Endothelial cell of umbilical vein (primary cell): ENCODE measurements around the gene ANKRD33B. TPM values are rescaled to one million over a fixed set of nuclear protein-coding genes. Genes with fewer than 3 reads are reported as not detected.

Experiments used
- BruUV-seq: library from RNA; stranded (reverse); fragments of 400-500 nt; replicated peaks from 2 replicates; lab custom pipeline; 2021; lab: Mats Ljungman, UMichigan
- CTCF ChIA-PET: fragments of 300-600, 350-600 bp; sonication (Branson Sonifier 250); formaldehyde crosslinking; loops from one replicate; lab custom pipeline; 2021; ENCODE audit warnings: antibody characterized with exemption, inconsistent platforms; lab: Charles Lee
- POLR2A ChIA-PET: fragments of 300-600, 350-600 bp; sonication (Branson Sonifier 250); formaldehyde crosslinking; loops from one replicate; lab custom pipeline; 2021; ENCODE audit warnings: antibody characterized with exemption, inconsistent platforms; lab: Charles Lee
- DNase-seq: peaks from one replicate; pipeline ENCODE4 v3.0.0-alpha.2; 2011; ENCODE audit warnings: low read depth, low spot score
- FAIRE-seq: peaks from 2 replicates; lab custom pipeline; 2011; peaks lifted over from hg19 to GRCh38; lab: Jason Lieb, UNC
- H2AFZ ChIP-seq: 2 replicates; pipeline ENCODE4 v1.6.0; 2012; ENCODE audit warnings: low read depth, low read length, control low read depth, inconsistent platforms
- H3K27ac ChIP-seq: 2 replicates; pipeline ENCODE4 v1.5.1; 2011; ENCODE audit warnings: low read depth, mild to moderate bottlenecking, control low read depth, low read length, moderate library complexity; ENCODE audit not compliant: insufficient read depth
- H3K27me3 ChIP-seq, 2 experiments: 2 replicates each; pipeline versions ENCODE4 v1.6.0 to v1.6.1; 2011; ENCODE audit warnings: low read length in 2 of 2, mixed read lengths in 1 of 2; ENCODE audit not compliant: control insufficient read depth in 2 of 2, insufficient read depth in 2 of 2
- H3K36me3 ChIP-seq, 2 experiments: 2 replicates in 1 of 2; 3 replicates in 1 of 2; pipeline ENCODE4 v1.5.1; 2011; ENCODE audit warnings: low read length in 2 of 2, mild to moderate bottlenecking in 1 of 2, moderate library complexity in 1 of 2; ENCODE audit not compliant: control insufficient read depth in 2 of 2, insufficient read depth in 2 of 2; ENCODE audit errors: extremely low read depth in 1 of 2
- H3K4me1 ChIP-seq: 3 replicates; pipeline ENCODE4 v1.5.1; 2011; ENCODE audit warnings: mild to moderate bottlenecking, low read length; ENCODE audit not compliant: control insufficient read depth, insufficient read depth; ENCODE audit errors: extremely low read depth
- H3K4me2 ChIP-seq: 2 replicates; pipeline ENCODE4 v1.6.1; 2011; ENCODE audit warnings: low read length, control low read depth, mixed read lengths; ENCODE audit not compliant: insufficient read depth
- H3K4me3 ChIP-seq, 3 experiments: fragments of 200-600 bp in 1 of 3; sonication (generic), shearing (Covaris generic) in 1 of 3; replicated peaks in 1 of 3; 2 replicates each; pipeline ENCODE4 v1.5.1; 2011 to 2016; ENCODE audit warnings: control low read depth in 3 of 3, low read length in 3 of 3, mild to moderate bottlenecking in 2 of 3, inconsistent platforms in 1 of 3, low read depth in 1 of 3, moderate library complexity in 1 of 3; ENCODE audit not compliant: insufficient read depth in 1 of 3
- H3K79me2 ChIP-seq: 2 replicates; pipeline ENCODE4 v1.6.0; 2012; ENCODE audit warnings: low read length, inconsistent platforms; ENCODE audit not compliant: control insufficient read depth, insufficient read depth
- H3K9ac ChIP-seq: replicated peaks from 2 replicates; pipeline ENCODE3; 2011; ENCODE audit warnings: low read length, control low read depth; ENCODE audit not compliant: insufficient read depth; ENCODE audit errors: extremely low read depth
- H3K9me1 ChIP-seq: replicated peaks from 3 replicates; pipeline ENCODE4 v1.6.0; 2011; ENCODE audit warnings: mild to moderate bottlenecking, low read length; ENCODE audit not compliant: control insufficient read depth, insufficient read depth; ENCODE audit errors: extremely low read depth
- H3K9me3 ChIP-seq: replicated peaks from 2 replicates; pipeline ENCODE4 v1.5.1; 2012; ENCODE audit warnings: low read length, inconsistent platforms; ENCODE audit not compliant: control insufficient read depth, insufficient read depth
- H4K20me1 ChIP-seq: replicated peaks from 2 replicates; pipeline ENCODE3; 2011; ENCODE audit warnings: mild to moderate bottlenecking, low read length; ENCODE audit not compliant: control insufficient read depth, insufficient read depth; ENCODE audit errors: extremely low read depth
- EZH2 ChIP-seq: IDR thresholded peaks from 2 replicates; pipeline ENCODE4 v1.6.1; 2012; ENCODE audit warnings: borderline replicate concordance, low read depth, mild to moderate bottlenecking, moderate library complexity, low read length, inconsistent platforms; ENCODE audit not compliant: severe bottlenecking
- FOS ChIP-seq: IDR thresholded peaks from 2 replicates; pipeline ENCODE4 v1.6.1; 2011; ENCODE audit warnings: mild to moderate bottlenecking, low read length, moderate library complexity, borderline replicate concordance; ENCODE audit not compliant: insufficient read depth
- GATA2 ChIP-seq: IDR thresholded peaks from 2 replicates; pipeline ENCODE4 v1.7.0; 2011; ENCODE audit warnings: low read depth, mild to moderate bottlenecking, moderate library complexity, mixed read lengths, low read length; ENCODE audit not compliant: insufficient read length, insufficient read depth
- JUN ChIP-seq: IDR thresholded peaks from 2 replicates; pipeline ENCODE4 v1.6.1; 2011; ENCODE audit warnings: borderline replicate concordance, low read depth; ENCODE audit not compliant: insufficient read length, insufficient read depth
- MYC ChIP-seq: IDR thresholded peaks from one replicate; pipeline ENCODE4 v1.6.1; 2011; ENCODE audit warnings: mild to moderate bottlenecking, low read depth, low read length
- POLR2A ChIP-seq: IDR thresholded peaks from 2 replicates; pipeline ENCODE4 v1.6.1; 2012; ENCODE audit warnings: low read depth, mild to moderate bottlenecking, control low read depth, low read length
- POLR2AphosphoS5 ChIP-seq: IDR thresholded peaks from 2 replicates; pipeline ENCODE4 v1.6.1; 2012; ENCODE audit warnings: low read depth, mild to moderate bottlenecking, control low read depth, low read length, moderate library complexity; ENCODE audit not compliant: insufficient read depth
- dilution Hi-C: fragments of 300-500 bp; cut with MboI; formaldehyde crosslinking; loops from one replicate; pipeline ENCODE4 v1.15.0; 2019; ENCODE audit warnings: low sequenced_read_pairs; ENCODE audit not compliant: extremely low pct_ligation_motif_present
- intact Hi-C: fragments of 100-400 bp; cut with micrococcal nuclease; formaldehyde crosslinking; loops from one replicate; pipeline ENCODE4 v1.10.0; 2022
- polyA plus RNA-seq, 4 experiments: library from polyadenylated mRNA; depleted of rRNA in 3 of 4; stranded (reverse) in 3 of 4; unstranded in 1 of 4; fragments of >200 nt; gene quantifications; 2 replicates each; pipeline versions ENCODE4 v1.2.1 to v1.2.3, GENCODE V29; 2011 to 2012; ENCODE audit warnings: missing spikeins in 1 of 4
- total RNA-seq: library from RNA; stranded (reverse); gene quantifications from 2 replicates; pipeline ENCODE4 v1.2.3, GENCODE V29; 2021
- TF ChIP-seq, protein P1 (sequence below), 2 donors: IDR thresholded peaks; 1 replicate in 1 of 2; 2 replicates in 1 of 2; pipeline ENCODE4 v1.5.1; 2011; ENCODE audit warnings: low read length in 2 of 2, mild to moderate bottlenecking in 2 of 2, moderate library complexity in 2 of 2, control low read depth in 1 of 2, inconsistent platforms in 1 of 2, low read depth in 1 of 2; ENCODE audit not compliant: insufficient read depth in 1 of 2; ENCODE audit errors: extremely low read depth in 1 of 2
- TF ChIP-seq, protein P2 (sequence below): IDR thresholded peaks from 2 replicates; pipeline ENCODE4 v1.6.1; 2011; ENCODE audit not compliant: insufficient read depth, insufficient read length

The ANKRD33B gene
- total and polyA plus RNA-seq, 2 donors (not counting 3 experiments of a cell fraction or from before 2014, with no cell fraction given) = 2.4 to 5.4 TPM

DNA sequence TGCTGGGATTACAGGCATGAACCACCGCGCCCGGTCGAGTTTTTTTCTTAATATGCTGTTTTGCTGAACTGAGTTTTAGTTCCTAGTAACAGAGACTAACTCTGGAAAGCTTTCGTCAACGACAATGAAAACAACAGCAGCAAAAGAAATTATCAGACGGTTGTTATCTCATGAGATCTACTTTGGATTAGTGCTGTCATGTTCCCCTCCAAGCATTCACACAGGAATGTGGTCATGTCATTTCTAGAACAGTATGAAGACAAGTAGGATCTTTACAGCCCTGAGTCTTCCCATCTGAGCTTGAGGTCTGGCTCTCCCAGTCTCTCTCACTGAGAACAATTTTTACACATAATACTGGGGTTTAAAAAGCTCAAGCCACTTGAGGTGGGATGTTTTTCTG lies 4.0 kb upstream of the ANKRD33B start:
- H3K9me3 ChIP-seq = no peaks in the 10 kb centered on the region
- no peak overlapping the region for H3K4me2 ChIP-seq
- intact Hi-C loops (no loop called here), dilution Hi-C loops (no loop called here)
- TF ChIP-seq, protein P1, sequence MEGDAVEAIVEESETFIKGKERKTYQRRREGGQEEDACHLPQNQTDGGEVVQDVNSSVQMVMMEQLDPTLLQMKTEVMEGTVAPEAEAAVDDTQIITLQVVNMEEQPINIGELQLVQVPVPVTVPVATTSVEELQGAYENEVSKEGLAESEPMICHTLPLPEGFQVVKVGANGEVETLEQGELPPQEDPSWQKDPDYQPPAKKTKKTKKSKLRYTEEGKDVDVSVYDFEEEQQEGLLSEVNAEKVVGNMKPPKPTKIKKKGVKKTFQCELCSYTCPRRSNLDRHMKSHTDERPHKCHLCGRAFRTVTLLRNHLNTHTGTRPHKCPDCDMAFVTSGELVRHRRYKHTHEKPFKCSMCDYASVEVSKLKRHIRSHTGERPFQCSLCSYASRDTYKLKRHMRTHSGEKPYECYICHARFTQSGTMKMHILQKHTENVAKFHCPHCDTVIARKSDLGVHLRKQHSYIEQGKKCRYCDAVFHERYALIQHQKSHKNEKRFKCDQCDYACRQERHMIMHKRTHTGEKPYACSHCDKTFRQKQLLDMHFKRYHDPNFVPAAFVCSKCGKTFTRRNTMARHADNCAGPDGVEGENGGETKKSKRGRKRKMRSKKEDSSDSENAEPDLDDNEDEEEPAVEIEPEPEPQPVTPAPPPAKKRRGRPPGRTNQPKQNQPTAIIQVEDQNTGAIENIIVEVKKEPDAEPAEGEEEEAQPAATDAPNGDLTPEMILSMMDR (IDR thresholded peaks at IDR 0.05; ENCODE audit: extremely low read depth in 1 of 2, insufficient read depth in 1 of 2, low read depth in 1 of 2, low read length in 2 of 2) = no peak
- TF ChIP-seq MYC = no peak
- TF ChIP-seq POLR2AphosphoS5 = no peak
- no peak for TF ChIP-seq EZH2
- TF ChIP-seq, protein P2, sequence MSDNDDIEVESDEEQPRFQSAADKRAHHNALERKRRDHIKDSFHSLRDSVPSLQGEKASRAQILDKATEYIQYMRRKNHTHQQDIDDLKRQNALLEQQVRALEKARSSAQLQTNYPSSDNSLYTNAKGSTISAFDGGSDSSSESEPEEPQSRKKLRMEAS = no peak
- no peak for TF ChIP-seq GATA2
- TF ChIP-seq POLR2A = no peak
- no peak for TF ChIP-seq FOS
- no peak for TF ChIP-seq JUN
- no peaks in the 10 kb centered on the region for H3K9me1 ChIP-seq
- ChIA-PET POLR2A (no interaction called here), CTCF (interaction anchor here (0.8 to 2.9 kb wide), 8 partner anchors 8 to 107 kb away, joined by 3 to 9 read pairs (median 4); no protein-coding TSS in a partner anchor)
- DNase-seq (no peak), FAIRE-seq (no peak)
- H3K27me3 ChIP-seq = no peaks in the 10 kb centered on the region
- H3K4me1 ChIP-seq = peaks cover 12% of the 10 kb centered on the region
- H3K9ac ChIP-seq = no peak overlapping the region
- peaks cover 2% of the 10 kb centered on the region for H3K79me2 ChIP-seq
- H3K36me3 ChIP-seq = no peaks in the 10 kb centered on the region
- H3K4me3 ChIP-seq = no peak overlapping the region
- H4K20me1 ChIP-seq = no peaks in the 10 kb centered on the region
- no peak overlapping the region for H3K27ac ChIP-seq
- H2AFZ ChIP-seq = no peak overlapping the region
- BruUV-seq = no TSS peak
